KG1 (cell line): ENCODE measurements around the gene PARD6B.

Experiments used
- DNase-seq: peaks from one replicate; lab custom pipeline; 2025; lab: John Stamatoyannopoulos, UW

PARD6B gene

DNA sequence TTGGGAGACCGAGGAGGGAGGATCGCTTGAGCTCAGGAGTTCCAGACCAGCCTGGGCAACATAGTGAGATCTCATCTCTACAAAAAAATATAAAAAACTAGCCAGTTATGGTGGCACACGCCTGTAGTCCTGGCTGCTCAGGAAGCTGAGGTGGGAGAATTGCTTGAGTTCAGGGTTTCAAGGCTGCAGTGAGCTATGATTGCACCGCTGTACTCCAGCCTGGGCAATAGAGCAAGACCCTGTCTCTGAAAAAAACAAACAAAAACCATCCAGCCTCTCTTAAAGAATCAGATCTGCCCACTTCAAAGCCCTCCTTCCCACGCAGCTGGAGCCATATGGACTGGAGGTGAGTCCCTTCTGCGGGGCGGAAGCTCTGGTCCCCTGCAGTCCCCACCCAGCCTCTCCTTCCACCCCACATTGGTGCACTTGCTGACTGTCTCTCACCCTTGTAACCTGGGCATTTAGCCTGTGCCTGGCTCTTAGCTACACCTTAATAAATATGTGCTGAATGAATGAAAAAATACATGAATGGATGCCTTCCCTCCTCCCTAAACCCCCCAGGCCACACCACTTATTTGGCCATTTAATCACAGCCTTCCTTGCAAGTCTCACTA, 7.2 kb upstream of the PARD6B start:
- DNase-seq, result no peak

DNA sequence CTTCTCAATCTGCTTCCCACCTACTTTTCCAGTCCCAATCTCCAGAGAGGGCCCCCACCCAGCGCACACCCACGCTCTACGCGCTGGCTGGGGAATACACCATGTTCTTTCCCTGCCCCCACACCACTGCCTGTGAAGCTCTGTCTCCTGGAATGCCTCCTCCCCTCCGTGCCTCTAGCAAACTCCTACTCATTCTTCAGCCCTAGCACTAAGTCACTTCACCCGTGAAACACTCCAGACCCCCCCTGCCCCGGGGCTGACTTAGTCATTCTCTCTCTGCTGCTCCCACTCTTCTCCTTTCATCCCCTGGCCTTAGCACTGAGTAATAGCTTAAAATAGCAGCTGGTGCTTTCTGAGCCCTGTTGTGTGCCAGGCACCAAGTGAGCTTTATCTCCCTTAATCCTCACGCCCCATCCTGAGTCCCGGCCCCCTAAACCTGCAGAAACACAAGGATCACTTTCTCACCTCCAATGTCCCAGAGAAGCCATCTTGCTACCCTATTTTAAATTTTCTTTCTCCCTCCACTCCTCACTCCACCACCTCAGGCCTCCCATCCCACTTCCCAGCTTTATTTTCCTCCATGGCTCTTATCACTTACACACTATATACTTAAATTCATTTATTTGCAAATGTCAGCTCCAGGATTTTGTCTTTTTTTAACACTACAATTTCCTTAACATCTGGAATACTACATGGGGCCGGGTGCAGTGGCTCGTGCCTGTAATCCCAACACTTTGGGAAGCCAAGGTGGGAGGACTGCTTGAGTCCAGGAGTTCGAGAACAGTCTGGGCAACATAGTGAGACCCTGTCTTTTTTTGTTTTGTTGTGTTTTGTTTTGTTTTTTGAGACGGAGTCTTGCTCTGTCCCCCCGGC, 6.3 kb upstream of the PARD6B start:
- DNase-seq, result no peak

DNA sequence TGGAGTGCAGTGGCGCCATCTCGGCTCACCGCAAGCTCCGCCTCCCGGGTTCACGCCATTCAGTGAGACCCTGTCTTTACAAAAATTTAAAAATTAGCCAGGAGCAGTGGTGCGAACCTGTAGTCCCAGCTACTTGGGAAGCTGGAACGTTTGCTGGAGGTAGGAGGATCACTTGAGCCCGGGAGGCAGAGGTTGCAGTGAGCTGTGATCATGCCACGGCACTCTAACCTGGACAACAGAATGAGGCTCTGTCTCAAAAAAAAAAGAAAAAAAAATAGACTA, 5.7 kb upstream of the PARD6B start:
- no peak for DNase-seq

DNA sequence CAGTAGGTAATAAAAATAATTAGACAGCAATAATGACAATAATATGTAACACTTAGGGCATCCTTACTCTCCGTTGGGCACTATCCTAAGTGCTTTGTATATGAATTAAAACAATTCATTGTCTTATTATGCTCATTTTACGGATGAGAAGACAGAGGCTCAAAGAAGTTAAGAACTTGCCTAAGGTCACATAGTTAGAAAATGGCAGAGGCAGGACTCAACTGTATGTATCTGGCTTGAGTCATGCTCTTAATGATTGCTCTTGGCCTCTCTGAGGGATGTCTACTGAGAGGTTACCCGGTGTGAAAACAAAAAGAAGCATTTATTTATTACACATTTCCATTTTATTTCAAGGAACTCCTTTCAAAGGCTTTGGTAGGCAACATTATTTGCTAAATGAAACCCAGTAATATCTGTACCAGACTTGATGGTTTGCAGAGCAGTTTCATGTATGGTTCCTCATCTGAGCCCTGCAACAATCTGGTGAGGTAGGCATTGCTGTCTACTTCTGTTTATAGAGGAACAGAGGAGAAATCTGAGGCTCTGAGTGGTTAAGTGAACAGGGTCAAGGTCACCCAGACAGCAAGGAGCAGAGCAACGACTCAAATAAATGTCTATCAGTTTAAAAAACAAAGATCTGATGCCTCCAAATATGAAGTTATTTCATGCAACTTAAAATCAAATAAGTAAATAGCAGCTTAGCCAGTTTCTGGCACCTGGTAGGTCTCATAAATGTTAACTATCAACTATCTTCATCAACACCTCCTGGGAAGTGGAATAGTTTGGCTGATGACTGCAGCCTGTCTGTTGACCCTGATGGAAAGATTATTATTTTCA, 4.2 kb upstream of the PARD6B start:
- DNase-seq, result no peak

DNA sequence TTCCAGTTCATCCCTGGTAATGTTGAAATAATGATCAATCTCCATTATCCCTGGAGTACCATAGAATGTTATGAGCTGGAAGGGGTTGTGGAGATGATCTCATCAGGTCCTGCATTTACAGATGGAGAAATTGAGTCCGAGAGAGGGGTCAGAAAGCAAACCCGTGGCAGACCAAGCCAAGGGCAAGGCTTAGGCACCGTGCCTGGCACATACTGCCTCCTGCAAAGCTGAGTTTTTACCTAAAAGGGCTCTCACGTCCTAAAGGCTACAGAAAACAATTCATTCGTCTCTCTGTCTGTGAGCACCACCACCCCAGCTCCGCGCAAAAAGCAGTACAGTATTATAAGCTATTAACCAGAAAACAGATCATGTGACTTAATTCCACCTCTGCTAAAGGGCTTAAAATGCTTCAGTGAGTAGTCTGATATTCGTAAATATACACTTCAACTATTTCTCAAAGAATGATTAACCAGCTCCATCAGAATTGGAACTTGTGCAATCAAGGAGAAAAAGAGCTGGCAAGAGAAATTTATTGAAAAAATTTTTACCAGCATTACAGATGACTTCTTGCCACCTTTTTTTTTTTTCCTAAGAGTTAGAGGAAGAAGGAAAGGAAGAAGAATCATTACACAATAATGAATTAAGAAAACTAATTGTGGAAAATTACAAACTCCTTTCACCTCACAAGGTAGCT, 3.4 kb upstream of the PARD6B start:
- no peak for DNase-seq

DNA sequence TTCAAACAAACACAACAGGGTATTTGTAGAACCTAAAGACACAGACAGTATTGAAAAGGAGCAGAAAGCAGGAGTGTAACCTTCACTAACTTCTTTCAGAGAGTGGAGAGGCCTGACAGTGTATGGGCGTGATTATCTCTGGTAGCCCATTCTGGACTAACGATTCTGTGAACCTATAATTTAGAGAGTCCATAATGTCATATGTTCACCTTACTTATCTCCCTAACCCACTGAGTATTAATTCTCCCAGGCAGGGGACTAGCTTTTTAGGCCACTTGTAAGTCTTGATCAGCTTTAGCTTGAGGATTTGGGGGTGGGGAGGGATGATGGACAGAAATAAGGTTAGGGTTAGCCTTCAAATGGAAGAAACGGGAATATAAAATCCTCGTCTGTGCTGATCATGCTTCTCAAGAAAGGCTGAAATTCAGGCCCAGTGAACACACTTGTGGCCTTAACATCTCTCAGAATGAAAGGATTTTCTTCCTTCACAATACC, 2.8 kb upstream of the PARD6B start:
- DNase-seq, result no peak

DNA sequence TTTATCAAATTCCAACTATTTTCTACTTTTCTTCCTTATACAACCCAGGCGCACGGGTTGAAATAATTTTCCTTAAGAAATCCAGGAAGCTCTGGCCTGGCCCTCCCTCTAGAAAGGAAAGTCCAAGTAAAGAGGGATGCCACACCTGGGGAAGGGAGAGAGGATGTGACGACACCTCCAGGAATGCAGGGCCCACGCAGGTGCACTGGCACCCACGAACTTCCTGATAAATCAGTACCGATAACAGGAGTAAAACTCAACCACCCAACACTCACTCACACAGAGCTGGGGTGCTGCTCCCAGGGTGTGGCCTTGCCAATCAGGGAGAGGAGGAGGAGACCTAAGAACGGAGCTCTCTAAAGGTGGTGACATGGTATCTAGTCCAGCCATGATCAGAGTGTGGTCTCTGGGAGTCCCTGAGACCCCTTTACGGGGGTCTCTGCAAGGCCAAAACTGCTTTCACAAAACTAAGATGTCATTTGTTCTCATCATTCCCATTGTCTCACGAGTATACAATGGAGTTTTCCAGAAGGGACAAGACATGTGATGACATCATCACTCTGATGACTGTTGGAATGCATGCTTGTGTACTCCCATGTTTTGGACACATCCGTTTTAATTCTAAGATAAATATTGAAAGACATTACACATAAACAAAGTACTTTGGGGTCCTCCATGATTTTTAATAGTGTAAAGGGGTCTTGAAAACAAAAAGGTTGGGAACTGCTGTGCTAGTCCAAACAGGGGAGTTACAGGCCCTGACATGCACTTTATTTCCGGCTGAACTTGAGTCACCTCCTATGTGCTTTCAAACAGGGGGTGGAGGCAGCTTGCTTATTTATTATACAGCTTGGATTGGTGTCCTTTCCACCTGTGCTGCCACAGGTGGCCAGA, 2.2 kb upstream of the PARD6B start:
- DNase-seq, result no peak

DNA sequence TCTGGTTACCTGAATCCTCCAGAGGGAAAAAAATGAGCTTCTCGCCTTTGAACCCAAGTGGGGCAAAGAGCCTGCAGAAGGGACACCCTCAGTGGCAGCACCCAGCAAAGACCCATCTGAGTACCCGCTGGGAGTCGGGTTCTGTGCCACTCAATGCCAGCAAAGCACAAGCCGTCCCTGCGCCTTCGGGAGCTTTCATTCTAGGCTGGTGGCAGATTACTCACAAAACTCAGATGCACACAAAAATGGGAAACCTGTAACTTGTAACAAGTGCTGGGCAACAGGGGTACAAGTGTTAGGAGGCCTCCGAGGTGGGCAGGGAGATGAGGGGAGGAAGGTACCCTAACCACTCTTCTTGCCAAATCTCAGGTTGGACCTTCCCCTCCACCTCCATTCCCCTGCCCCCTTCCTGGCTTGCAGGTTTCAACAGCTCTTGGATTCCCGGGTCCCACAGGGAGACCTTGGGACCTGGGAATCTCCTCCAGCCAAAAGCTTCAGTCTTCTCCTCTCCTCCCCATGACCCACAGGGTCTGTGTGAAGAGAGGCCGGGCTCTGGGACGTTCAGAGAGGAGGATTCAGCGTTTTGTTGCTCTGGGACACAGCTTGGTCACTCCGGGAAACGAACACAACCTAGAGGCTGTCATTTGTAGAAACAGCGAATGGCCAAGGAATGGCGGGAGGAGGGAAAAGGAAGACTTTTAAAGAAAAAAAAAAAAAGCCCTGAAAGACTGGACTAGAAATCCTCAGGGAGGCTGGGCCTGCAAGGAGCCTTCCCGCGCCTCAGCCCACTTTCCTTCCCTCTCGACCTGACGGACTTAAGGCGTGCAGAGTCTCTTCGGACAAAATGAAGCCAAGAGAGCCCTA, 1.2 kb upstream of the PARD6B start:
- DNase-seq, result no peak

DNA sequence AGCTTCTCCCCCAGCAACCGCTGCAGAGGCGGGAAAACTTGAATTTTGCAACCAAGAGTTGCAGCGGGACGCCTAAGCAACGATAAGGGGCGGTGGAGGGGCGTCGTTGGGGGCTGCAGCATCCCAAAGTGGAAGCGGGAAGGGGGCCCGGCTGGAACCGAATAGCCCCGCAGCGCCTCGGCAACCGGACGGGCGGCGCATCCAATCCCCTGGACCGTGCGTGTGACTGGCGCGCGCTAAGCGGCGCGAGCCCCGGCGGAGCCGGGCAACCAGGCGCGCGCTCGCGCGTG, 670 bp upstream of the PARD6B start:
- no peak for DNase-seq

DNA sequence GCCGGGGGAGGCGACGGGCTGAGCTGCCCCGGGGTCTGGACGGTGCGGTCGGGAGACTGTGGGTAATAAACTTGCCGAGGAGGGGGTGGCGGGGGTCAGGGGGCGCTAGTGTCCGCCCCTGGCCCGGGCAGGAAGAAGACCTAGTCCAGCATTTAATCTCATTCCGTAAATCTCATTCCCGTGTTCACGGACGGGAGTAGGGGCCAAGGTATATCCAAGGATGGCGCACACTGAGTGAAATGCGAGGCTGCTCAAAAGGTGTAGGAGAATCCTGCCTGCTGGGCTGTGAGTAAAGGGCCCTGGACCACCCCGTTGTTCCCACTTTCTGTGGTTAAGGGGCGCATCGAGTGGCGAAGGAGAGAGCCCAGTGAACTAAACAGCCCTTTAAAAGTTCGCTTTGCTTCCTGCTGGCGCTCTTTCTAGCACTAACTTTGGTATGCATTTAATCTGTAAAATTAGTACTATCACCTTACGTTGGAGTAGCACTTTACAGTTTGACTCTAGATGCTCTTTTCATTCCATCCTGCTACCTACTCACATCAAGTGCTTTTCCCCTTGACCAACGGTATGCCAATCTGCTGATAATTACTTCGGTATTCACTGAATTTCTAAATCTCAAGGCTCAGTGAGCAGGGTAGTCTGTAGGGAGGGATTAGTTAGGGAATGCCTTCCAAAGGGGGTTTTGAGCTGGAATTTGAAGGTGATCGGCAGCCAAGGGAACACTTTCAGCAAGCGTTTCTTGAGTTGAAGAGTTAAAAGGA, 730 bp downstream of the PARD6B start:
- DNase-seq, result no peak

DNA sequence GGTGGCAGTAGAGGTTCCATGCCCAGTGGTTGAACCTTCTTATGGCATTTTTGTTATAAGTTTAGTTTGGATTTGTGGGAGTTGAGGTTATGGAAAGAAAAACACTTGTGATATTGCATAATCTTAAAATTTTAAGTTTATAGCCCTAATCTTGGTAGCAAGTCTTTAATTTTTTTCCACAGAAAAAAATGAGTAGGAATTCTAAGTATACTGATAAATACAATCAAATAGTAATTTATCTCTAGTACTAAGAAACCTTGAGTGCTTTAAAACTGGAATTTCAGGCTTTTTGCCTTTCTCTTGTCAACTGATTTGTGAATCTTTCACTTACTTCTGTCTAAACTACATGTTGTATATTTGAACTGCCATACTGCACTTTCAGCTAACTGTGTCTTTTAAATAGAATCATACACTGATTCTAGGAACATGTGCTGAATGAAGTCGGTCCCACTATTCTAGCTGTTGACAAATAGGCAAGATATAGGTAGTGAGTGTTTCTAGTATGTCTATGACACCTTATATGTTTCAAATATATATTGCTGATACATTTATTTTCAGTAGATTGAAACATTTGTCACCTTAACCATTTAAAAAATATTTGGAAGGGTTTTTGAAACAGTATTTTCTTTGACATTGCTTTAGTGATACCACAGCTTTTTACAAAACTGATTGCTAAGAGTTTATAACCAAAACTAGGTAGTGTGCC, 2.4 kb downstream of the PARD6B start:
- DNase-seq, result no peak

DNA sequence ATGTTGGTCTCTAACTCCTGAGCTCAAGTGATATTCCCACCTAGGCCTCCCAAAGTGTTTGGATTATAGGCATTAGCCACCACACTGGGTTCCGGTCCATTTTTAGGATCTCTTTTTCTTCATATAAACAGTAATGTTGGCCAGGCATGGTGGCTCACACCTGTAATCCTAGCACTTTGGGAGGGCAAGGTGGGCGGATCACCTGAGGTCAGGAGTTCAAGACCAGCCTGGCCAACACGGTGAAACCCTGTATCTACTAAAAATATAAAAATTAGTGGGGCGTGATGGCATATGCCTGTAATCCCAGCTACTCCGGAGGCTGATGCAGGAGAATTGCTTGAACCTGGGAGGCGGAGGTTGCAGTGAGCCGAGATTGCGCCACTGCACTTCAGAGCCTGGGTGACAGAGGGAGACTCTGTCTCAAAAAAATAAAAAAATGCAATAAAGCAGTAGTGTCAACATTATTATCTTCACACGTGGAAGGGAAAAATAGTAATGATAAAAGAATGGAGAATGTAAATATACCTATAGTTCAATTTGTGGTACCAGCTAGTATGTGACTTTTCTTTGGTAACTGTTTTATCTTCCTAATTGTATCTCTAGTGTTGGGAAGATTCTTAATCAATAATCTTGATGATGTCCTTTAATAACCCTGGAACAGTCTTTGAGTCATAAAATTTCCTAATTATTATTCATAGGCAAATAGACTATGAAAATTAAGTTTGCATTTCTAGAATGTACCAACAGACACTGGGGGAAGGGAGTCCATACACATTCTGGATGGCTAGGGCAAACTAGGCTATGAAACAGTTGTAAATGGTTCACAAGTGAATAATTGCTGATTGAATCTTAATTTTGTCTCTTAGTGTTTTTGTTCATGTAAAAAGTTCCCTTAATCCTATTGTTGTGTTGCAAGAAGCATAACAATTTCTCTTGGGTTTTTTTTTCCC, 3.6 kb downstream of the PARD6B start:
- DNase-seq, result no peak

DNA sequence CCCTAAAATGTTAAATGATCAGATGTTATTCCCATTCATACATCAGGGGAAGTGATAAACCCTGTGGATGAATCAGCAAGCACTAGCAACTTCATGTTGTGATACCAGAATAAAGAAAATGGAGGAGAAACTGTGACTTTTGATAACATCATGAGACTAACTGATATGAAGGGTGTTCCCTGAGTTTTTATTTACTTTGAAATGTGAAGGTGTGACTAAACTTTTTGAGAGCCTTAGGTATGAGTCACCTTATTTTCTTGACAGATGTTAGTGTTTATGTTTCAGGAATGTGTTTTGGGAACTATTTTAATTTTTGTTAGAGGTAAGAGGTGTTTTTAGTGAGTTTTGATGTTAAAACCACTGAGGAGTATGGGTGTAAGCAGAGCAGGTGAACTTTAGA, 4.4 kb downstream of the PARD6B start:
- DNase-seq, result no peak

DNA sequence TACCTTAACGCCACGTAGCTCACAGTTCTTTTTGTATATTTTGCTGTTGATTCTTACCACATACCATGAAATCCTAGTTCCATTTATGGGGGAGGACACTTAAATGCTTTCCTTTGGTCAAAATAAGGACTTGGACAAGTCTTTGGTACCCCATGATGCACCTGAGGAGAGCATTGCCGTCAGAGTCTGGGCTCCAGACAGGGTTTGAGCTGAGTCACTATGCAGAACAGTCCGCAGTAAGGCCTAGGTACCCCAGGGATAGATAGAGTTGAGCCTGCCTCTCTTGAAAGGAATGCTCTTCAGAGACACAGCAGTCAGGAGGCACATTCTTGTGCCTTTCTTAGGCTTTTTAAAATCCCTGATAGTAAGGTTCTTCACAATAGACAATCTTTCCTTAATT, 6.0 kb downstream of the PARD6B start:
- DNase-seq, result no peak

DNA sequence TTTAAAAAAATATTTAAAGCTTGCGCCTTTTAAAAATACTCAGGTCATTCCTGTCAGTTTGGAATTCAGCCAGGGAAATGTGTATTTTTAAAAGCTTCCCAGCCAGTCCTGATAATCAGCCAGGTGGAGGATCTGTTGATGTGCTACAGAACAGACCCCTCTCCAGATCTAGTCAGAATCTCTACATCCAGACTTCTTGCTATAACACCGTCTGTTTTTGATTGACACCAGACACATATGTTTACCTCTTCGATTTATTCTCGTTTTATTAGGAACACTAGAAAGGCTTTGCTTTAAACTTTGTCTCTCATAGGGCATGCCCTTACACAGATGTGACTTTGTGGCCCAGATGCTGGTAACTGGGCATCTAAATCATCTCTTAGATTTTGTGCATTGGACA, 11.7 kb downstream of the PARD6B start:
- DNase-seq, result no peak

DNA sequence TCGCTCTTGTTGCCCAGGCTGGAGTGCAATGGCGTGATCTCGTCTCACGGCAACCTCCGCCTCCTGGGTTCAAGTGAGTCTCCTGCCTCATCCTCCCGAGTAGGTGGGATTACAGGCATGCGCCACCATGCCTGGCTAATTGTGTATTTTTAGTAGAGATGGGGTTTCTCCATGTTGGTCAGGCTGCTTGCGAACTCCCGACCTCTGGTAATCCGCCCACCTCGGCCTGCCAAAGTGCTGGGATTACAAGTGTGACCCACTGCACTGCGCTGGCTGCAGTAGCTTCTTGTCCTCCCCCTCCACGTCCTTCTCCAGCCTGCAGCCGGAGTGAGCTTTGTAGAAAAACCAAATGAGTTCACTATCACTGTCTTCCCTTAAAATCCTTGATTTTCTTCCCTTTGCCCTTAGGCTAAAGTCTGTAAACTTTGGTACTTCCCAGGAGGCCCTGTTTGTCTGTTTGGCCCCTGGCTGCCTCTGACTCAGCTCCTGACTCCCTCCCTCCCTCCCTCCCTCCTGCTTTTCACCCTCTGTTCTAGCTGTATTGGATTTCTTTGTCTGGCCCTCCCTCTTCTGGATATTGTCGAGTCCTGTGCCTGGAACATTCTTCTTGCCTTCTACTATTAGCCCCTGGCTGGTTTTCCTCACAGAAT, 12.9 kb downstream of the PARD6B start:
- DNase-seq, result no peak

DNA sequence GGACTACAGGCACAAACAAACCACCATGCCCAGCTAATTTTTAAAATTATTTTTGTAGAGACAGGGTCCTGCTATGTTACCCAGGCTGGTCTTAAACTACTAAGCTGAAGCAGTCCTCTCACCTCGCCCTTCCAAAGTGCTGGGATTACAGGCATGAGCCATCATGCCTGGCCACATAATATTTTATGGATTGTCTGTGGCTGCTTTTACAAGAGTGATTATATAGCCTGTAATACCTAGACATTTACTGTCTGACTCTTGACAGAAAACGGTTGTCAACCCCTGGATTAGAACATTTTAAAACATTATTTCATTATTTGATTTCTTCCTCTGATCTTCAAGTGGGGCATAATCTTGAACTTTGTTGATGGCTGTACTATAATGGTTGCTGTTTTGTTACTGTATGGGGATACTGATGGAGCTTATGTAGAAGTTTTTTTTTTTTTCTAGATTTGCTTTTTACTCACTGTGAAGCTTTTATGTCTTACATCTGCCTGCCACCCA, 14.3 kb downstream of the PARD6B start:
- DNase-seq, result no peak
